CD4-positive, alpha-beta T cell treated with Interleukin-4 for 1 hour (primary cell): ENCODE data around the gene AKT1.

Experiments
- DNase-seq, 2 donors: peaks; one replicate each; pipeline ENCODE4 v3.0.0-alpha.2; 2020 to 2022

The AKT1 gene

DNA sequence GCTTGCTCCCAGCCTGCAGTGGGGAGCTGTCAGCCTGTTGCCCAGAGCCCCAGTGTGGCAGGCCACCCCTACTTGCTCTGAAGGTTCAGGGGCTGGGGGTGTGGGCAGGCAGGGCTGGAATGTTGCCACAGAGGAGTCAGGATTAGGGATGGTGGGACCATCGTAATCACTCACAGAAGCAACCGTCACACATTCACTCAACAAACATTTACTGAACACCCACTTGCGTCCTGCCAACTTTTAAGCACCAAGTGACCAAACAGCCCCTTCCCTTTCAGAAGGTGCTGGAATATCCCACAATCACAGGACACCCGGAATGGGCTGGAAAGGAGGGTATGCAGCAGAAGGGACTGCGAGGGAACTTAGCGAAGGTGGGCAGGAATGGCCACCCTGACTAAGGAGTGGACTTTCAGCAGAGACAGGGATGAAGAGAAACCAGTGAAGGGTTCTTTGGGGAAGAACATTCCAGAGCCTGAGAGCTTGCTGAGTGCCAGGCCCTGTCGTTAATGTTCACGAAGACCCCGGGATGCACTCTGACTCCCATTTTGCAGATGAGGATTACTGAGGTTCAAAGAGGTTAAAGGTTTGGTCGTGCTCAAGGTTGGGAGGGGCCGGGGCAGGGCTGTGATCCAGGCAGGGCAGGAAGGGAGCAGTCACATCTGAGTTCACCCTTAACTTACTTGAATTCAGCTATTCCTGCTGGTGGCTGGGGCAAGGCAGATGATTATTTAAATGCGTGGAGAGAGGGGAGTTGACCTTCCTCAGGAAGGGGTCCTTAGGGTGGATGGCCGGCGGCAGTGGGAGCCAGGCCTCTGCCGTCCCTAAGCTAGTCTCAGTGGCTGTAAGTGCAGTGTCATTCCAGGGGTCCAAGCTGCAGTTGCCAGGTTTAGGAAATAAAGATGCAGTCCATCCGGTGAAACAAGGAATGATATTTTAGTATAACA, 3.0 kb upstream of the AKT1 start:
- DNase-seq, result no peak

DNA sequence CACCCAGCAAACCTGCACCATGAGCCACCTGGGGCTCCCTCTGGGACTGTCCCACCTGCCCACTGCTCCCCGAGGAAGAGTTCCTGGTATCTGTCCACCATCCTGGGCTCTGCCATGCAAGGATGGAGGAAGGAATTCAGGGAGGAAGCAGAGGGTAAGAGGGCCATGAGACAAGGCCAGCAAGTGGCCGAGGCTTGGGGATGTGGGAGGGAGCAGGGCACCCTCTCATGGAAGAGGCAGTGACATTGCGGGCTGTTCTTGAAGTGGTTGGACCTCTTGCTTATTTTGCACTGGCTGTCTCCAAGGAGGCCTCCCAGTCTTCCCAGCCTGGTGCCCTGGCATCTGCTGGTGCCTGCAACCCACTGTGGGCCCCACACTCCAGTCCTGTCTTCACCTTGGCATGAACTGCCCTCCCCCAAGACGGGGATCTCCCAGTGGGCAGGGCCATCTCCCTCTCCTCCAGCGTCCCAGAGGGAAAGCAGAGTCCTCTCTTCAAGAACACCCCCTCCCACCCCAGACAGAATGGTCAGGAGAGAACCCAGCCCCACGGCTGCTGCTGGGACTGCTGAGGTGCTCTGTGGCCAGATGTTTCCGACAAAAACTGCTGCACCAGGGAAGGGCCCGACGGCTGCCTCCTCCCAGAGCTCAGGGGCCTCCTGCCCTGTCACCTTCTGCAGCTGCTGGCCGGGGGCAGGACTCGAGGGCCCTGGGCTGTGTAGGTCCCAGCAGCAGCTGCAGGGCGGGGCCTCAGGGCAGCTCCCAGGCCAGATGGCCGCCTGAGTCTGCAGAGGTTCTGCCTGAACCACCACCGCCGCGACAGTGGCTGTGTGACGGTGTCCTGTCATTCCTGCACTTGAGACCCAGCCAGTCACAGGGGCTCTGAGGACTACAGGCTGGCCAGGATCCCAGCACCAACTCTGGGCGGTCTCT, 1.8 kb upstream of the AKT1 start:
- no peak for DNase-seq

DNA sequence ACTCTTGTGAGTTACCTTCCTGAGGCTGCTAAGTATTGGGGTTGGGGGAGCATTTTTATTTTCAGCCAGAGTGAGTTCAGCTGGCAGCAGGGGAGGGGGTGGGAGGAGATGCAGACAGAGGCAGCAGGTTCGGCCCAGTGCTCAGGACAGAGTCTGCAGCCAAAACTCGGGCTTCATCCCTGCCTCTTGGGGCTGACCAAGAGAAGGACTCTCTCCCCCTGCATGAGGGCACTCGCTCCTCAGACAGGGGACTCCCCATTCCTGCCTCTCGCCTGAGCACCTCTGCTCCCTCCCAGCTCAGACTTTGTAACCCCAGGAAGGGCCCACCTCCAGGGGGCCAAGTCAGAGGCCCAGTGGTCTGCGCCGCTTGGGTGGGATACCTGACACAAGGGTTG, 1.1 kb upstream of the AKT1 start:
- DNase-seq, result no peak

- peak; percentile 49 to 68 for DNase-seq
Measured at GRCh38 chr14:104795781-104796686, 486 bp upstream of the AKT1 start.

DNA sequence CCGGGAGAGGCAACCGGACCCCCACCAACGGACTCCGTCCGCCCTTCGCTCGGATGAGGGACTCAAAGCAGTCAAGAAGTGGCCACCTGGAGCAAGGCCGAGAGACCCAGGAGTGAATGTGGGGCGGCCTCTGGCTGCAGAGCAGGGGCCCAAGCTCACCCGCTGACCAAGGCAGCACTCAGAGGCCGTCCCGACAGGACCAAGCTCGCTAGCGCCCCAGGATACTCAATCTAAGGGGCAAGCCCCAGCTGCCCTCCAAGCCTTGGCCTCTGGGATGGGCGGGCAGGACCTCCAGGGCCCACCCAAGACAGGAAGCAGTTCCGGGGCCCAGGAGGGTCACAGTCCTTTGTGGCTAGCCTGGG, 936 bp downstream of the AKT1 start:
- no peak for DNase-seq

GRCh38 chr14:104794099-104794498, 1.4 kb downstream of the AKT1 start:
- DNase-seq, result peak; percentile 39 to 43

GRCh38 chr14:104793703-104793959, 1.9 kb downstream of the AKT1 start:
- no peak for DNase-seq

- DNase-seq, result no peak
Measured at GRCh38 chr14:104792945-104793702, 2.4 kb downstream of the AKT1 start.

DNA sequence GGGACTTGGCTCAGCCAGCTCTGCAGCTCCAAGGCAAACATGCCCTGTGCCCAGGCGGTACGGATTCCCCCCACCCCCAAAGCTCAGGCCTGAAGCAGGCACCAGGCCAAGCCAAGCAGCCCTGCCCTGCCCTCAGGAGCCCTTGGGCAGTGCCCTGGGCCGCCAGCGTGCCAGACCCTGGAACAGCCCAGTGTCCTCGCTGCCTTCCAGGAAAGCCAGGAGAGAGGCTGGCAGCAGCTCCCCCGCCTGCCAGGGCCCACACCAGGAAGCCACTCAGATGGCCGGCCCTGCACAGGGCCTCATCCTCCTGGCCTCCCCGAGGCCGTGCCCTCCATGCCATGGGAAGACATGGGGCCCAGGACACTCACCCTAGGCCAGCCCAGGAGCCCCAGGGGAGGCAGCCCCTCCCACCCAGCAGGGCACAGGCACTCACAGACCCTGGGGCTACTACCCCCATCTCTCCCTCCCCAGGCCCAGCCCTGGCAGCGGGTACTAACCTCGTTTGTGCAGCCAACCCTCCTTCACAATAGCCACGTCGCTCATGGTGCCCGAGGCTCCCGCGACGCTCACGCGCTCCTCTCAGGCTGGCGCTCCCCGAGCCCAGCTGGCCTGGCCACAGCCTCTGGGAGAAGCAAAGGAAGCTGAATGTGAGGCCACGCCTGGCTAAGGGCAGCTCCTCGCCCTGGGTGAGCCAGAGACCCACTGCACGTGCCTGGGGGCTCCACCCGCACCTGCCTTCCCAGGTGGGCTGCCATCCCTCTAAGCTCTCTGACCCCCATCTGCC, 3.3 kb downstream of the AKT1 start:
- no peak for DNase-seq

DNA sequence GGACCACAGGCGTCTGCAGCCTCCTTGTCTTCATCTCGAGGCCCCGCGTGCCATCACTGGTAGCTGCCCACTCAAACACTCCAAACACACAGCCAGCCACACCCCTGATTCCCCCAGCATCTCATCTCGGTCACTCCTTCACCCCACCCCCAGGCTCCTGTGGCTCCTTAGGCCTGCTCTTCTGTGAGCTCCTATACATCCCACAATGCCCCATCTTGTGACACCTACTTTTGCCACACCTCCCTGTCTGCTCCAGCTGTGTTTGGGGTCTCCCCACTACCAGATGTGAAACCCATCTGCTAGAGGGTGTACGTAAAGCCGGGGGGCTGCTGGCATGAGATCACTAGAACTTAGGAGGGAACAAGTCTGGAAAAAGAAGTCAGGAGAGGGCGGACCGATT, 4.1 kb downstream of the AKT1 start:
- DNase-seq, result no peak

GRCh38 chr14:104789752-104790743, 5.5 kb downstream of the AKT1 start:
- no peak for DNase-seq

GRCh38 chr14:104788873-104789663, 6.5 kb downstream of the AKT1 start:
- DNase-seq, result no peak

DNA sequence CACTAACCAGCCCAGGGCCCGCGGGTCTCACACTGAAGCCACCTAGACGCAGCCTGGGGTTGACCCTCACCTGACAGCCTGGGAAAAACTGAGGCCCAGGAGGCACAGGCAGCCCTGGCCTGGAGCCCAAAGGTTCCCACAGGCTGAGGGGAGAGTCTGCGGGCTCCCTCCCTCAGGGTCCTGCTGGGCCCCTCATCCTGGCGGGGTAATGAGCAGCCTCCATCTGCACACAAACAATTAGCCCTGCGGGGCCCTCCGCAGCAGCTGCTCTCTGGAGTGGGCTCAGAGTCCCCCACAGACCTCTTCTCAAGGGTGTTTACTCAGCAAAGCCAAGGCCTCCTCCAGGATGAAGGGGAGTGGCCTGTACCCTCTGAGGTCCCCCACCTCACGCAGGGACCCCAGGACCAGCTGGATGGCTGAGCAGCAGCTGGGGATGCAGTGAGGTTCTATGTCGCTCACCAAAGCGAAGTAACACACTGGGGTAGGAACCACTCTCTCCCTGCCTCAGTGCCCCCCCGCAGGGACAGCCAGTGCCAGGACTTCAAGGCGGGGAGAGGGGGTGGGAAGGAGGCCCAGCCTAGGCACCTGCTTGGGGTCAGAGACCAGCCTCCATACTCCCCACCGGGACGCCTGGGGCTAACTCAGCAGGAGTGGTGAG, 7.3 kb downstream of the AKT1 start:
- DNase-seq, result no peak

- DNase-seq, result peak in 1 of 2 donors; percentile 33
Measured at GRCh38 chr14:104787736-104788135, 7.8 kb downstream of the AKT1 start.

DNA sequence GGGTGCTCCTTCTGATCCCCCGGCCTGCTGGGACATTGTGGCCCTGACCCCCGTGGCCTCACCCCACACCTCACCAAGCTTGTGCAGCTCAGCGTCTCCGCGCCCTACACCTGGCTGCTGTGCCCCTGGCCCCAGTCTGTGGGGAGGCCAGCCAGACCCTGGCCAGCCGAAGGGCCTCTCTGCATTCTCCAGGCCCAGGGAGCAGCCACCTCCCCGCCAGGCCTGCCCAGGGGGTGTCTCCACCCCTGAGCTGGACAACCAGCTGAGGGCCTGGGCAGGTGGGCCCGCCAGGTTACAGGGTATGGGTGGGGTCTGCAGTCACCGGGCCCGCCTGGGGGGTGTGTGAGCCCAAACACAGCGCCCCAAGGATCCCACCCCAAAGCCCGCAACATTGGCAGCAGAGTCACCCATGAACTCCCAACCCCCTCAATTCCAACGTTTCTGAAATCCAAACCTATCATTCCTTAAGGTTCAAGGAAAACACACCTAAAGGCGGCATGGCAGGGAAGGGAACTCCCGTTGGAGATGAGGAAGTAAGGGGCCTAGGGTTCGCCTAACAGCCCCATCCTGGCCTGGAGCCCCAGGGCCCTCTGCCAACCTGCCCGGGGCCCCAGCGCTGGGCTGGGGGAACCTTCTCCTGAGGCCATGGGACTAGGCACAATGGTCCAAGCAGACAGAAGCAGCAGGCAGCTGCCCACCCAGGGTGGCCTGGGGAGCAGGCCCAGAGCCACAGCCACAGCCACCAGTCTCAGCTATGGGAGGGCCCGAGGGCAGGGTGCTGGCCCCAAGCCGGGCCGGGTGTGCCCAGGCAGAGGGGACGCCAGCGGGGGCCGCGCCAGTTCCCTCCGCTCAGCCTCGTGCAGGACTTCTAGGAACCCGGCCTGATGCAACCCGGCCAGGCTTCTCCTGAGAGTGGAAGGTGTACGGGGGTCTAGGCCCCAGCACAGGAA, 8.5 kb downstream of the AKT1 start:
- no peak for DNase-seq

DNA sequence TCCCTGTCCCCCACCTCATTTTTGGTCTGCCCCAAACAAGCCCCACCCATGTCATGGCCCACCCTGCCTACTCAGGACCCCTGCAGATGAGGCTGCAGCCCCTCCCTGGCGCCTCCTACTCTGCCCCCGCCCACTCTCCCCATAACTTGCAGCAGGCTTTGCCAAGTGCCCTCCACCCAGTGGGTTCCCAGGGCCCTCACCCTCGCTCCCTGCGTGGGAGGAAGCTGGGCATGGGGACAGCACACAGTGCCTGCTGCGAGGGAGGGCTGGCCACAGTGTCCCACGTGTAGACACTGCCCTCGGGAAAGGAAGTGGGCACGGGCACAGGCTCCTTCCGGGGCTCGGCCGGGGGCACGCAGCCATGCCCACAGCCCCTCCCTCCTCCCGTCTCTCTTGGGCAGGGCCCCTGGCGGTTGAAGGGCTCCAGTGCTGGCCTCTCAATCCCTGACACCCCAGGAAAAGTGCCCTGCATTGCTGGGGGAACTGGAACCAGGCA, 9.4 kb downstream of the AKT1 start:
- DNase-seq, result no peak

GRCh38 chr14:104785708-104786080, 9.9 kb downstream of the AKT1 start:
- no peak for DNase-seq
